SK-N-MC (cell line): ENCODE results near the gene RHOT1.

Experiments
- EZH2 ChIP-seq: fragments of 200-600 bp; sonication (generic); IDR thresholded peaks from one replicate; pipeline ENCODE4 v1.6.1; 2017; ENCODE audit warnings: antibody characterized with exemption
- POLR2AphosphoS5 ChIP-seq: IDR thresholded peaks from 2 replicates; pipeline ENCODE4 v1.6.1; 2012; ENCODE audit warnings: mild to moderate bottlenecking, low read depth, low read length, borderline replicate concordance

DNA sequence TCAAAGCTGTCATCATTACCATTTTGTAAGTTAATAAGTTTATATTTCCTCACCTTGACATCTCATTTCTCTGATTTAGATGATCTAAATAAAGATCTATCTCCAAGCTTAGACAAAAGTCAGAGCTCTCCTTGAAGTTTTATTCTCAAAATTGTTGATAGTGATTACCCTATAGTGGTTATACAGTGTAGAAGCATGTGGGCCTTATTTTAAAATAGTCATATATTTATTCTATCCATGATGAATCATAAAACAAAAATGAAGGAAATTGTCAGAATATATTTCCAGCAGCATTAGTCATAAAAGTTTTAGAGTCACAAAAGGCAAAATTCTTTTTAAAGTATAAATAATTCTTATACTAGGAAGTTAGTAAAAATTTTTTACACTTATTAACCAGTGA is 49.0 kb downstream of the RHOT1 start:
- TF ChIP-seq EZH2 (no peak), POLR2AphosphoS5 (no peak)
